Tibial nerve (tissue), 4 donors: ENCODE data around the gene NTRK3. TPM values are rescaled to one million over a fixed set of nuclear protein-coding genes. Genes with fewer than 3 reads are reported as not detected.

Experiments used
- DNase-seq, 2 donors: peaks; one replicate each; pipeline ENCODE4 v3.0.0-alpha.2; 2019; ENCODE audit warnings: low spot score in 2 of 2
- H3K27ac ChIP-seq, 4 donors: fragments of 200-600 bp; sonication (generic) in 3 of 4; one replicate each; pipeline ENCODE4 v1.5.1; 2017 to 2019; ENCODE audit warnings: mild to moderate bottlenecking in 1 of 4
- H3K27me3 ChIP-seq, 2 donors: fragments of 200-600 bp; sonication (generic) in 1 of 2; one replicate each; pipeline versions ENCODE4 v1.5.1 to v1.6.0; 2017 to 2019
- H3K36me3 ChIP-seq, 3 donors: fragments of 200-600 bp; sonication (generic); one replicate each; pipeline ENCODE4 v1.5.1; 2018 to 2019
- H3K4me1 ChIP-seq, 4 donors: fragments of 200-600 bp; sonication (generic) in 3 of 4; one replicate each; pipeline ENCODE4 v1.5.1; 2017 to 2019
- H3K4me3 ChIP-seq, 4 donors: fragments of 200-600 bp; sonication (generic) in 3 of 4; one replicate each; pipeline ENCODE4 v1.5.1; 2017 to 2019; ENCODE audit warnings: mild to moderate bottlenecking in 1 of 4, moderate library complexity in 1 of 4
- H3K9me3 ChIP-seq, 4 donors: fragments of 200-600 bp; sonication (generic) in 3 of 4; one replicate each; pipeline ENCODE4 v1.5.1; 2017 to 2019
- CTCF ChIP-seq, 5 experiments: fragments of 200-600 bp in 3 of 5; fragments of 450-650 bp in 2 of 5; sonication (generic) in 3 of 5; IDR thresholded peaks; one replicate each; pipeline ENCODE4 v1.5.1; 2016 to 2019; ENCODE audit warnings: antibody characterized with exemption in 5 of 5, mild to moderate bottlenecking in 3 of 5, moderate library complexity in 2 of 5
- EP300 ChIP-seq, 2 donors: sonication (generic); formaldehyde crosslinking; IDR thresholded peaks; one replicate each; pipeline ENCODE4 v1.6.1; 2017; ENCODE audit warnings: antibody characterized with exemption in 2 of 2, mild to moderate bottlenecking in 1 of 2
- POLR2A ChIP-seq, 2 donors: fragments of 450-650 bp; IDR thresholded peaks; one replicate each; pipeline ENCODE4 v1.6.1; 2017; ENCODE audit warnings: antibody characterized with exemption in 2 of 2, mild to moderate bottlenecking in 2 of 2, moderate library complexity in 2 of 2
- WGBS, 2 donors: methylation state at CpG; one replicate each; pipeline ENCODE4 v1.1.5; 2018; 5-methylcytosine and 5-hydroxymethylcytosine counted together
- total RNA-seq, 4 donors: library from RNA; depleted of rRNA; stranded (reverse); fragments of >200 nt; gene quantifications; one replicate each; pipeline ENCODE4 v1.1.0, GENCODE V29; 2016

The NTRK3 gene
- total RNA-seq, 4 donors from 2014 or later, result 53.4 to 85.9 (median 83.6) TPM

DNA sequence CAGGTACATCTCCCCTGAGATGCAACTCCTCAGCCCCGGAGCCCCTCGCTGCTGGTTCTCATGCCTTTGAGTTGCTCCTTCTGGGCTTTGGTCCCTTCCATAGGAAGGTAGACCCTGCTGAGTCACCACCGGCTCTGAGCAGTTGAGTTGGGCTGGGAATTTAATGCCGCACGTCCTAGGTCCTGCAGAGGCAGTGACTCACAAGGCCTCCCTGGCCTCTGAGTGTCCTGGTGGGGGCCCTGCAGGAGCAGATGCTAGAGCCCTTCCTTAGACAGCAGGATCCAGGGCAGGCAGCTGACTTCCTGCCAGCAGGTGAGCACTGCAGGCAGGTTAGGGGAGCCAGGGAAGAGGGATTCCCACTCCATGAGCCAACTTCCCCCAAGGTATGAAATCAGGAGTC, 5.5 kb upstream of the NTRK3 start:
- TF ChIP-seq EP300 (IDR thresholded peaks at IDR 0.05) (no peak), POLR2A (IDR thresholded peaks at IDR 0.05) (no peak), CTCF (IDR thresholded peaks at IDR 0.05) (no peak)
- H3K27me3 ChIP-seq, result no peaks in the 10 kb centered on the region
- no peak overlapping the region for H3K27ac ChIP-seq
- H3K4me3 ChIP-seq, result no peak overlapping the region
- DNase-seq, result no peak
- H3K36me3 ChIP-seq, result no peaks in the 10 kb centered on the region
- 80 to 93% methylated on average over 3 to 5 of the region's 5 CpGs for WGBS, 2 donors
- peaks cover 0 to 14% (median 2%) of the 10 kb centered on the region in 4 donors for H3K4me1 ChIP-seq
- H3K9me3 ChIP-seq, result no peaks in the 10 kb centered on the region

DNA sequence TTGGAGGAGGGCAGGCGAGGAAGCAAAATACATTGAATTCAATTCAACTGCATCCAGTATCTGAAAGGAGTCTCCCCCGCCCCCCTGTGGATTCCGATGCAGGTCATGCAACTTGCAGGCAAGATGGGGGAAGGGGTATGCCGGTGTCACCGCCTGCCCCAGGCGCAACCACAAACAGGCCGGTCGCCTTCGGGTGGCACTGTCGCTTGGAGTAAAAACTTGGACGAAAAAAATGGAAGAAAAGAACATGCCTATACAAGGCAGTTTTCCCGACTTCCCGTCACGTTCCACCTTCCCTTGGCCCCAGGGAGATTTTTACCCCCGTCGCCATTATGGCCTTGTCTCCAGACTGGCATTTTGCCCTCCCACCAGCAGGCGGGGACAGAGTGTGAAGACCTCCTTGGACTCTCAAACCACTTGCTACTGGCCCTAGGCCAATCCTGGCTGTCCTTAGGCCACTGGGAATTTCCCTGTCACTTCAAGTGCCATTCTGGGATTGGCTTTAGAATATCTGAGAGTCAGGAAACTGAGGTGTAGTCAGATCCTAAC, 1.6 kb upstream of the NTRK3 start:
- Histone ChIP-seq H3K9me3 (no peaks in the 10 kb centered on the region), H3K36me3 (no peaks in the 10 kb centered on the region), H3K4me1 (peaks cover 0 to 46% (median 2%) of the 10 kb centered on the region in 4 donors), H3K27me3 (peaks cover 0 to 10% of the 10 kb centered on the region in 2 donors), H3K27ac (peak overlapping the region in 3 of 4 donors; percentile 15 to 77 (median 25)), H3K4me3 (peak overlapping the region; percentile 40 to 70 (median 52))
- TF ChIP-seq CTCF (IDR thresholded peaks at IDR 0.05), result peak in 4 of 5 experiments; percentile 14 to 32 (median 26)
- TF ChIP-seq POLR2A (IDR thresholded peaks at IDR 0.05), result no peak
- TF ChIP-seq EP300 (IDR thresholded peaks at IDR 0.05), result no peak
- no peak for DNase-seq
- 4 to 5% methylated on average over 17 of the region's 17 CpGs for WGBS, 2 donors

- Histone ChIP-seq H3K4me3 (peak overlapping the region; percentile 40 to 70 (median 52)), H3K27me3 (peaks cover 0 to 10% of the 10 kb centered on the region in 2 donors), H3K27ac (peak overlapping the region in 3 of 4 donors; percentile 15 to 77 (median 25)), H3K4me1 (peaks cover 0 to 53% (median 2%) of the 10 kb centered on the region in 4 donors), H3K36me3 (no peaks in the 10 kb centered on the region), H3K9me3 (no peaks in the 10 kb centered on the region)
- WGBS, 2 donors, result 0 to 2% methylated on average over 31 to 49 of the region's 49 CpGs
- DNase-seq, result no peak
- no peak for TF ChIP-seq POLR2A (IDR thresholded peaks at IDR 0.05)
- no peak for TF ChIP-seq CTCF (IDR thresholded peaks at IDR 0.05)
- no peak for TF ChIP-seq EP300 (IDR thresholded peaks at IDR 0.05)
These were observed 963 bp upstream of the NTRK3 start for GRCh38 chr15:88257311-88258092.

DNA sequence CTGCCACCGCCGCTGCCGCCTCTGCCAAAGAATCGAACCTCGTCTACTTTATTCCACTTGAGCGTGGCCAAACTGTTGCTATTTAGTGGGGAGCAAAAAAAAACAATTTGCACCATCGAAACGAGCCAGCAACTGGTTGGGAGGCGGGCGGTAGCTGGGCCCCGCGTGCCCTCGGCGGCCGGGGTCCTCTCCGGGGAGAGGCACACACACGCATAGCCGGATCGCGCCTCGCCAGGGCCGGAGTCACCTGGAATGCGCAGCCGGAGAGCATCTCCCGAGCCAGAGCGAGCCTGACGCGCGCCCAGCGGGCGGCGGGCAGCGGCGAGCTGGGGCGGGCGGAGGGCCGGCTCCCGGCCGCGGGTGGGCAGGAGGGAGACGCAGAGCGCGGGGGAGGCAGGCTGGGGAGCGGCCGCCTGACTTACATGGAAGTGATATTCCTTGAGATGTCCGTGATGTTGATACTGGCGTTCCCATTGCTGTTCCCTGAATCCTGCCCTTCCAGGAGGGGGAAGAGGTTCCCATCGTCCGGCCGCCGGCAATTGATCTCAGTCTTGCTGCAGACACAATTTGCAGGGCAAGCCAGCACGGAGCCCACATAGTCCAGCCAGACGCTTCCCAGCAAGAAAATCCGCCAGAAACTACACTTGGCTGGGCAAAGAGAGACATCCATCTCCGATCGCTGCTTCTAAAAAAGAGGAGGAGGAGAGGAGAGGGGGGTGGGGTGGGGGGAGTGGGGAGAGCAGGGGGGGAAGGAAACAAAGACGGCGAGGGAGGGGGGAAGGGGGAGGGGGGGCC, 858 bp downstream of the NTRK3 start:
- TF ChIP-seq POLR2A (IDR thresholded peaks at IDR 0.05) (no peak), CTCF (IDR thresholded peaks at IDR 0.05) (no peak), EP300 (IDR thresholded peaks at IDR 0.05) (no peak)
- peak in 1 of 2 donors; percentile 26 for DNase-seq

More for the DNA sequence above, 858 bp downstream of the NTRK3 start:
- Histone ChIP-seq H3K27me3 (peaks cover 0 to 10% of the 10 kb centered on the region in 2 donors), H3K9me3 (no peaks in the 10 kb centered on the region), H3K4me3 (peak overlapping the region; percentile 40 to 70 (median 52)), H3K36me3 (no peaks in the 10 kb centered on the region), H3K27ac (peak overlapping the region in 3 of 4 donors; percentile 30 to 77 (median 49)), H3K4me1 (peaks cover 0 to 54% (median 2%) of the 10 kb centered on the region in 4 donors)
- 0 to 2% methylated on average over 36 to 48 of the region's 58 CpGs for WGBS, 2 donors
